H4 (cell line): ENCODE measurements around the gene SNAPIN. TPM values are rescaled to one million over a fixed set of nuclear protein-coding genes. Genes with fewer than 3 reads are reported as not detected.
"Not testable (repeated sequence)": the region's sequence is repeated elsewhere in the genome, so short reads cannot be mapped to it uniquely, and the experiment has no call there.

Source experiments
- DNase-seq: peaks from one replicate; pipeline ENCODE4 v3.0.0-alpha.2; 2015; ENCODE audit warnings: low spot score
- total RNA-seq: library from RNA; depleted of rRNA; stranded (reverse); fragments of >200 nt; shearing (Covaris generic); gene quantifications from 2 replicates; pipeline ENCODE4 v1.2.3, GENCODE V29; 2014

SNAPIN gene
- total RNA-seq, 1 experiment from 2014 or later: 98.7 TPM

DNA sequence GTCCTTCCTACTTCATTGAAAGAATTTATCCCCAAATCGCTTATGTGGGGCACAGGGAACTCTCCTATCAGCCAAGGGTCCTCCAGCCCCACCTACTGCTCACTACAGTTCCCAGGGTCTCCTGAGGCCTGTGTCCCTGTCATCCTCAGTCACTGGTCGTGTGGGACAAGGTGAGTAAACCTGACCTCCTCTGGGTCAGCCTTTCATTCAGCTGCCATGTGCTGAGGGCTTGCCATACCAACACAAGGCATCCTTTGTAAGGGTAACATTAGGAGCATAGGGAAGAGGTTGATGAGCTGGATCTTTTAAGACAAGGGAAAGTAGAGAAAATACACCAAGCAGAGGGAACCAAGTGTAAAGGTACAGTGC is 11.2 kb upstream of the SNAPIN start:
- no peak for DNase-seq

DNA sequence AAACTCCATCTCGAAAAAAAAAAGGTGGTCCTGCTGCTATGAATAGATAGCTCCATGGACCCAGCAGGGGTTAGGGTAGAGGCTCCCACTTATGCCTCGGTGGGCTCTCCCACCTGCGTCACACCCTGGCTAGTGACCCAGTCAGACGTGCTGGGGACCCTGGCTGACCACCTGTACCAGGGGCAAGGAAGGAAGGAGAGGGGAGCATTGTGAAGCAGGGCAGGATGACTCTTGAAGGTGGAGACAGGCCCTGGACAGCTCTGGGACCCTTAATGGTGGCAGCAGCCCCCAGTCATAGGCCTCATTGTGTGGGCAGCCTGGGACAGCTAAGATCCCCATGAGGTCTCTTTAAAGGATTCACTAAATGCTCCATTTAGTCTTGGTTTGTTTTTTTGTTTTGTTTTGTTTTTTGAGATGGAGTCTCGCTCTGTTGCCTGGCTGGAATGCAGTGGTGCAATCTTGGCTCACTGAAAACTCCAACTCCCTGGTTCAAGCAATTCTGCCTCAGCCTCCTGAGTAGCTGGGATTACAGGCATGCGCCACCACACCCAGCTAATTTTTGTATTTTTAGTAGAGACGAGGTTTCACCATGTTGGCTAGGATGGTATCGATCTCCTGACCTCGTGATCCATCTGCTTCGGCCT is 10.4 kb upstream of the SNAPIN start:
- DNase-seq: no peak

DNA sequence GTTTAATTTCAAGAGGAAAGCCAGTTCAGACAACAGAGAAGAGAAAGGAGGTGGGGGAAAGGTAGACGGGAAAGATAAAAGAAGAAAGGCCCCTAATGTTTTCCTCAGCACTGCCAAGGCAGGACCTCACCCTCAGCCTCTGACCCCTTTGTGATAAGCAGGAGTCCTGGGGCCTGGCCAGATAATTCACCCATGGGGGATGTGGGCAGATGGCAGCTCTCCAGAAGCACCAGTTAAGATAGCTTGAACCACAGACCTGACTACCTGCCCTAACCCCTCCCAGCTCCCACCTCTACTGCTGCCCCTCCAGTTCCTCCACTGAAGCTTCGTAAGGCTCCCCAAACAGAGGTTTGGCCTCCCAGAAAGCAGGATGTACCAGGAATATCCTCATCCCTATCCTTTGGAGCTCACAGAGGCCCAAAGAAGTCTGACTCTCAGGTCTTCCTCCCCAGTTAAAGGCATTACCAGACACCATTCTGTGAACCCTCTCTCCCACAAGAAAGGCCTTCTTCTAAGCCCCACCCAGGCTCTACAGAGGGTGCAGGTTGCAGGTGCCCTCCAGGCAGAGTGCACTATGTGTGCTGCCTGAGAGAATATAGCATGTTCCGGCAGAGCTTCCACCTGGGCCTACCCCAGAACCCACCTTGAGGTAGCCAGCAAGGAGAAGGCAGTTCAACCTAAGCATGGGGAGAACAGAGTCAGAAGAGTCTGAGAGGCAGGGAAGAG is 9.2 kb upstream of the SNAPIN start:
- DNase-seq: no peak

DNA sequence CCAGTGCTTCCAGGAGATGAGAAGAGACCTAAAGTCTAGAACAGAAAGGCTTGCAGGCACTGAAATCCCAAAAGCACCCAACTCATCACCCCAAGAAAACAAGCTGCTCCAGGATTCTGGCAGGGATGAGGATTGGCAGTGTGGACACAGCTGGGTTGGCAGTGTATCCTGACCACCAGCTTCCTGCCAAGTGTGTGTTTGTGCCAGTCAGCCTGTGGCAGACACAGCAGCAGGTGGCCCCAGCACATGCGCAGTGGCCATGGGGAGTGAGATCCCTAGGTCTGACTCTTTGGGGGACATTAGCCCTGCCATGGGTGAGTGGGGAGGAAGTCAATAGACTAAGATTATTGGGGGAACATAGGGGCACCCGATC is 8.7 kb upstream of the SNAPIN start:
- no peak for DNase-seq

DNA sequence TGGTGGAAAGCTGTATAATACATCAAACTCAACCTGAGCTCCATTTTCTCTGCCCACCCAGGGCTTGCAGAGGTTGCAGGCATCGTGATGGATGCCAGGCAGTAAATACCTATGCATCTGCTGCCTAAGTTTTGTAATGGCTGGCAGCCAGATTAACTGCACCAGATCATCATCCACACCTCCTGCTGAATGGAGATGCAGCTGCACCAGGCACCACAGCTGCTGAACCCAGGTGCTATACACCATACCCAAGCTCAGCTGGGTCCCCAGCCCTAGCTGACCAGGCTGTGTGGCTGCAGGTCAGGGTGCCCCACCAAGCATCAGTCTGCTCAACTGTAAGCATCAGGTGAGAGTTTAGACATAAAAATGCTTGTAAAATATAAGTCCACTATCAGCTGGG is 6.7 kb upstream of the SNAPIN start:
- no peak for DNase-seq

DNA sequence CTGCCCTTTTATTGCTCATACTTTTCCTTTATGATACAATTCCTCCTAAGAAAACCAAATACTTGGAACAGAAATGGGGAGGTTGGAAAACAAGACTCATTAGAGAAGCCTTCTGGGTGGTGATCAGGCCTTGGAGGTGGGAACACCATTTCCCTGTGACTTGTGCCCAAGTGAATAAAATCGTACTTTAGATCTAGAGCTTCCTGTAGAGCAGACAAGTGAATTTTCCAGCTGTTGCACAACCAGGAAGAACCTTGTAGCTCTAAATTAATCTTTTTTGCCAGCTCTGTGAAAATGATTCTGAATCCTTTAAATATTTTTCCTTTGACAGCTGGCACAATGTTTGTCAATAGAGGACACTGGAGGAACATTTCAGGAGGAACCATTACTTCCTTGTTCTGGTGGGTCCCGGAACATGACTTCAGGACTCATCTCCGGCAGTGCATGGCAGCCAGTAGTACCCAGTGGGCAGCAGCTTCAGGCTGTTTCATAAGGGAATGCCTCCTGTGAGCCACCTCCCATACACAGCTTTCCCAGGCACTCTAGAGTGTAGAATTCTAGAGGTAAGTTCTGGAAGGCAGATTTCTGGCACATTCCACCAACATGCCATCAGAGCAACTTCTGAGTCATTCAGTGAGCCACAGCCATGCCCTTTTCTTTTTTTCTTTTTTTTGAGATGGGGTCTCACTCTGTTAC is 5.5 kb upstream of the SNAPIN start:
- DNase-seq: no peak

DNA sequence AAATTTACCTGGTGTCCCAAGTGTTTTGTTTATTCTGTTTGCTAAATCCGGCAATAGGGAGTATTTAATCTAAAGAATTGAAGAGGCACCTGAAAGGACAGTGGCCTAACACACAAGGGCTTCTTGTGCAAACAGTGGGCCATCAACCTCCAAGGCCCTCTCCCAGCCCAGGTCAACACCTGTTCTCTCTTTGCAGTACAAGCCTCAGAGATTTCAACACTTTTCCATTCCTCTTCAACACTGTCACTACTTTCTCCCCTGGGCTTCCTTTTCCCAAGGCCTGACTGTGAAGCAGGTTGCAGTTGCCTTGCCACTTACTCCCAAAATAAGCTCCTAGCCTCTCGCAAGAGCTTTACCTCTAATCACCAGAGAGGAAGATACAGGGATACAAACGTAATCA is 3.2 kb upstream of the SNAPIN start:
- no peak for DNase-seq

DNA sequence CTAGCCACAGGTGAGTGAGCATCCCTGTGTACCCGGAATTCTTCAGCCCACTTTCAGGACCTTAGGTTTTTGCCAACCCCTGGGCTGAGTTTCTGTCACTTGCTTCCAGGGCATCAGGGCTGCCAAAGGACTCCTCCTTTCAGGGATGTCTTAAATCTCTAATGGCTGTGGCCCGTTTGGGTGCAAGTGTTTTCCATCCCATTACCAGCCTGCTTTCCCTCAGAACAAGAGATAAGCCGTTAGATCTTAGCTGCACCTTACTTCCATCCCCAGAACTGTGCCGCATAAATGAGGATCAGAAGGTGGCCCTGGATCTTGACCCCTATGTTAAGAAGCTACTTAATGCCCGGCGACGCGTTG is 652 bp downstream of the SNAPIN start:
- DNase-seq: no peak

DNA sequence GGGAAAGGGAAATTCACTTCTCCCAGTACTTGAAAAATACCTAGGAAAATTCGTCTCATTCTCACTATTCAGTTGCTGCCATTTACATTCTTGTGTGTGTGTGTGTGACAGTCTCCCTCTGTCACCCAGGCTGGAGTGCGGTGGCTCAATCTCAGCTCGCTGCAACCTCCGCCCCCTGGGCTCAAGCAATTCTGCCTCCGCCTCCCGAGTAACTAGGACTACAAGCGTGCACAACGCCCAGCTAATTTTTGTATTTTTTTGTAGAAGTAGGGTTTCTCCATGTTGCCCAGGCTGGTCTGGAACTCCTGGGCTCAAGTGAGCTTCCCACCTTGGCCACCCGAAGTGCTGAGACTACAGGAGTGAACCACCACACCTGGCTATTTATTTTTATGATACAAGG is 1.2 kb downstream of the SNAPIN start:
- no peak for DNase-seq

DNA sequence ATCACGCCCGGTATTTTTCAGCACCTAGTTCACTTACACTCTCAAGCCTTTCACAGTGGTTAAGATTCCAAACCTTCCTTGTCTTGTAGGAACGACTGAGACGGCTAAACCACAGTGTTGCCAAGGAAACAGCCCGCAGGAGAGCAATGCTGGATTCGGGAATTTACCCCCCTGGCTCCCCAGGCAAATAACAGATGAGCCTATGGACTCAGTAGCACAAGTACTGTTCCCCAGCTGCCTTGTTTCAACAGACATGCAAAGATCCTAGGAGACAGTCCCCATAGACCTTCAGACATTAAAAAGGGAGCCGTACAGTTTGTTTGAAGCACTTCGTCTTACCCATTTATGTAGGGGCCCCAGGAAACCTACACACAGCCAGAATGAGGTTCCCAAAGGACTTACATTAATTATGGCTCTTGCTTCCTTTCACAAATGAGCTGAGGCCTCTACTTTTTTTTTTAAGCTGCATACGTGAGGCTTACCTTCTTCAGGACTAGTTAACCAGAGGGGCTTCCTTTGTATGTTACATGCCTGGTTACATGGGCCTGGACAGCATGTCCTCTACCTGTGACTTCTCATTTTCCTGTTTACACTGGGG is 2.7 kb downstream of the SNAPIN start:
- no peak for DNase-seq

DNA sequence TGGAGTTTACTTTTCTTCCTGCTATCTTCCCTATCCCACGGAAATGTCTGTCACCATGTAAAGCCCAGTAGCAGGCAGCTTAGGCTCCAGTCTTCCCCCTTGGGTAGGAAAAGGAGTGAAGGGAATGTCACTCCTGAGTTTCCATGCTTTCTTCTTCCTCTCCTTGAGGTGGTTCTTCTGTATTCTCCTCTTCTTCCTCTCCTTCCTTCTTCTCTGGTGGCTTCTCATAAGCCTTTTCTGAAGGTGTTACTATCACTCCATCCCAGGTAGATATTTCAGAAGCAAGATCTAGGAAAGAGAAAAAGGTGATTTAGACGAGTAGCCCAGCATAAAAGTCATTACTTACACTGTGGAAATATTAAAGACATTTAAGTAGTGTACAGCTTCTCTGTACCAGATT is 3.8 kb downstream of the SNAPIN start:
- no peak for DNase-seq

DNA sequence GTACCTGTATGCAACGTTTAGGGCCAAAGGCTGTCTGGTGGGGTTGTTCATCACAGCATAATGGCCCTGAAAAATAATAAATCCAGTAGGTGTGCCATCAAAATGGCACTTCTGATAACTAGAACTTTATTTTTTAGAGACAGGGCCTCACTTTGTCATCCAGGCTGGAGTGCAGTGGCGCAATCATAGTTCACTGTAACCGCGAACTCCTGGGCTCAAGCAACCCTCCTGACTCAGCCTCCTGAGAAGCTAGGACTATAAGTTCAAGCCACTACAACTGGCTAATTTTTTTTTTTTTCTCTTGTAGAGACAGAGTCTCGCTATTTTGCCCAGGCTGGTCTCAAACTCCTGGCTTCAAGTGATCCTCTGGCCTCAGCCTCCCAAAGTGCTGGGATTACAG is 4.7 kb downstream of the SNAPIN start:
- no peak for DNase-seq

DNA sequence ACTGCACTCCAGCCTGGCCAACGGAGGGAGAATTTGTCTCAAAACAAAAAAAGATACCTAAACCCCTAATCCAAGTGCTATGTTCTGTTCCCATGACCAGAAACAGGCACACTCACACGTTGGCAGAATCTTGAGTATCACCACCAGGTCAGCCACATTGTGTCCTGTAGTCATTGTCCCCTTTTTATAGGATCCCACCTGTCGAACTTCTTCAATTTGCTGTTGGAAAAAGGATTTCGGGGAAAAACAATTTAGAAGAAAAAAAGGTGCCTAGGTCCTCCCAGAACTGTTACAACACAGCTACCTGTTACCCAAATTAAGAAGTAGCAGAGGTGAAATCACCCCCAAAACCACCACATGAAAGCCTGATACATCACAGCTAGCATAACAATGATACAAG is 8.9 kb downstream of the SNAPIN start:
- DNase-seq: no peak

DNA sequence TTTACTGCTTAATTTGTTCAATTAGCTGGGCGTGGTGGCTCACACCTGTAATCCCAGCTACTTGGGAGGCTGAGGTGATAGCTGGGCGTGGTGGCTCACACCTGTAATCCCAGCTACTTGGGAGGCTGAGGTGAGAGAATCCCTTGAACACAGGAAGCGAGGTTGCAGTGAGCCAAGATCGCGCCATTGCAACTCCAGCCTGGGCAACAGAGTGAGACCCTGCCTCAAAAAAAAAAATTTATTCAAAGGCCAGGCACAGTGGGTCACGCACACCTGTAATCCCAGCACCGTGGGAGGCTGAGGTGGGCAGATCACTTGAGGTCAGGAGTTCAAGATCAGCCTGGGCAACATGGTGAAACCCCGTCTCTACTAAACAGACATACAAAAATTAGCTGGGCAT is 10.2 kb downstream of the SNAPIN start:
- DNase-seq: not testable (repeated sequence)

DNA sequence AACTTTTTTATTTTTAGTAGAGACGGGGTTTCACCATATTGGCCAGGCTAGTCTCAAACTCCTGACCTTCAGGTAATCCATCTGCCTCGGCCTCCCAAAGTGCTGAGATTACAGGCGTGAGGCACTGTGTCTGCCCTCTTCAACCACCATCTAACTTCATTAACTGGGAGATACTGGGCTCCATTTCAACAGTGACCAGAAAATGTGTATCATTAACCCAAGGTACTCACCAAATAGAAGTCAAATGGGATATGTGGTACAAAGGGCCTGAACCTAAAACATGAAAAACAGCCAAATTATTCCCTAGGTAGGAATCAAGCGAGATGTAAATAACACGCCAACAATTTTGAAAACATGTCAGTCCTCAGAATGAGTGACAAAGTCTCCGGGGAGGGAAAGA is 11.1 kb downstream of the SNAPIN start:
- DNase-seq: no peak

DNA sequence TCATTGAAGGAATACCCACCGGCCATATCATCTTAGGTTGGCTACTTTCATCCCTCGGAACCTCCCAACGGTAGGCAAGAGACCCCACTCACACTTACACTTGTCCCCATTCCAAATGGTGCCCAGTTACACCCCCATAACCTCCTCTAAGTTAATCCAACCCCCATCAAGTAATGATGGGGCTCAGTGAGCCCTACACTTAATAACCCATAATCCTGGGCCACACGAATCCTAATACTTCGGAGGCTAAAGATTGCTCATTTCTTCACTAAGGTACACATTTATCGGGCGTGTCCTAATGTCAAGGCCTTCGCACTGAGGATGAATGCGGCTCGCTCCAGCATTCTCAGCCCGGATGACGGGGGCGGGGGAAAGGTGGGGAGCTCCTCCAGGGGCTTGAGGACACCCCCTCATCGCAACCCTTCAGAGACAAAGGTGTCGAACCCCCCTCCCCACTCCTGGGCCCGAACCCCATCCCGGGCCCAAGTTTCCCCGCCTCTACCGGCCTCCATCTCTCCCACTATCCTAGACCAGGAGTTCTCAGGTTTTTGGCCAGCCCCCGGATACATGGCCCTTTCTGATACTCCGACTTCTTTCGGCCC is 11.9 kb downstream of the SNAPIN start:
- no peak for DNase-seq

DNA sequence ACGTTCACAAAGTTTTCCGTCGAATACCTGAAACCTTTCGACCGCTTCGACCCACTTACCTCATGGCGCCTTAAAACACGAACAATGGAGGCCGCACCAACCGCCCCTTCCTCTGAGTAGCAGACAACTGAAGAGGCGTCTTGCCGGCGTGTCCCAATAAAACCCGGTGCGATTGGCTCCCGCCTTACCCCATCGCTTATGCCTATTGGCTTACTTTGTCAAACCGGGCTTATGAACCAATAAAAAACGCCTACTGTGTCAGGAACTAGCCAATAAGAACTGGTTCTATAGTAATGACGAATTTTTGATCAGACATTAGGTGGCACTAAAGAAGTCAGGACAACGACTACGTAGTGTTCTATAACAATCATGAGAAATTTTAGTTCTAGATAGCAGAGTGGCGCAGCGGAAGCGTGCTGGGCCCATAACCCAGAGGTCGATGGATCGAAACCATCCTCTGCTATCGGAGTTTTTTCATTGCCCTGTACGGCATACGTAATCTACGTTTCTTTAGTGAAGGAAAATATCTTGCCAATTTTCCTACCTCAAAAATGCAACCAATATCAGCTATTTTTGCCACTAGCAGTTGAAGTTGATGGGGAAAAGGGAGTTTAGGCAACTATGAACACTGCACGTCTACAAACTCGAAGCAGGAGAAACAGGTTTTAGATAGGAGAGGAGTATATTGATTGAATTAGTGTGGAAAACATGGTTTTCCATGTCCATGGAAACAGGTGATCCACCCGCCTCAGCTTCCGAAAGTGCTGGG is 12.5 kb downstream of the SNAPIN start, which contains the start of gene ILF2:
Gene ILF2 (minus strand): TSS at position 135 of the 769 bp plus-strand sequence. CDS start 71 bp downstream, at position 64.
- DNase-seq: peak; percentile 99

DNA sequence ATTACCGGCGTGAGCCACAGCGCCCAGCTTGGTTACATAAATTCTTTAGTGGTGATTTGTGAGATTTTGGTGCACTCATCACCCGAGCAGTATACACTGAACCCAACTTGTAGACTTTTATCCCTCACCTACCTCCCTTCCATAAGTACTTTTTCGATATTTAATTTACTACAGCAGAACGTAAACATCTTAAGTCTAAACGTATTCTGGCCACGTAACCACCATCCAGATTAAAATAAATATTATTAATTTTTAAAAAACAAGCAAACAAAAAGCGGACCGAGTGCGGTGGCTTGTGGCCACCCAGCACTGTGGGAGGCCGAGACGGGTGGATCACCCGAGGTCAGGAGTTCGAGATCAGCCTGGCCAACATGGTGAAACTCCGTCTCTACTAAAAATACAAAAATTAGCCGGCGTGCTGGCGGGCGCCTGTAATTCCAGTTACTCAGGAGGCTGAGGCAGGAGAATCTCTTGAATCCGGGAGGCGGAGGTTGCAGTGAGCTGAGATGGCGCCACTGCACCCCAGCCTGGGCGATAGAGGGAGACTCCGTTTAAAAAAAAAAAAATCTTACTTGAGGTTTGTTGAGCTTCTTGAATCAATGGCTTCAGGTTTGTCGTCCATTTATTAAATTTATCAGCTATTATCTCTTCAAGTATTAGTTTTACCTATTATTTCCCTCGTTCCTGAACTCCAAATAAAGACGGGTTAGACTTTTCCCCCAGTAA is 13.3 kb downstream of the SNAPIN start:
- peak; percentile 50 for DNase-seq

DNA sequence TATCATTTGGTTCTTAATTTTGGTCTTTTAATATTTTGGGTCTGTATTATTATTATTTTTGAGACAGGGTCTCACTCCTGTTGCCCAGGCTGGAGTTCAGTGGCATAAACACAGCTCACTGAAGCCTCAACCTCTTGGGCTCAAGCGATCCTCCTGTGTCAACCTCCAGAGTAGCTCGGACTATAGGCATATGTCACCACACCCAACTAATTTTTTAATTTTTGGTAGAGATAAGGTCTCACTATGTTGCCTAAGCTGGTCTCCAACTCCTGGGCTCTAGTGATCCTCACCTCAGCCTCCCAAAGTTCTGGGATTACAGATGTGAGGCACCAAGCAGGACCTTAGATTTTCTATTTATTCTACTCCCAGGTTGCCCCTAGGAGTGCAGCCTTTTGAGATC is 15.0 kb downstream of the SNAPIN start:
- no peak for DNase-seq

DNA sequence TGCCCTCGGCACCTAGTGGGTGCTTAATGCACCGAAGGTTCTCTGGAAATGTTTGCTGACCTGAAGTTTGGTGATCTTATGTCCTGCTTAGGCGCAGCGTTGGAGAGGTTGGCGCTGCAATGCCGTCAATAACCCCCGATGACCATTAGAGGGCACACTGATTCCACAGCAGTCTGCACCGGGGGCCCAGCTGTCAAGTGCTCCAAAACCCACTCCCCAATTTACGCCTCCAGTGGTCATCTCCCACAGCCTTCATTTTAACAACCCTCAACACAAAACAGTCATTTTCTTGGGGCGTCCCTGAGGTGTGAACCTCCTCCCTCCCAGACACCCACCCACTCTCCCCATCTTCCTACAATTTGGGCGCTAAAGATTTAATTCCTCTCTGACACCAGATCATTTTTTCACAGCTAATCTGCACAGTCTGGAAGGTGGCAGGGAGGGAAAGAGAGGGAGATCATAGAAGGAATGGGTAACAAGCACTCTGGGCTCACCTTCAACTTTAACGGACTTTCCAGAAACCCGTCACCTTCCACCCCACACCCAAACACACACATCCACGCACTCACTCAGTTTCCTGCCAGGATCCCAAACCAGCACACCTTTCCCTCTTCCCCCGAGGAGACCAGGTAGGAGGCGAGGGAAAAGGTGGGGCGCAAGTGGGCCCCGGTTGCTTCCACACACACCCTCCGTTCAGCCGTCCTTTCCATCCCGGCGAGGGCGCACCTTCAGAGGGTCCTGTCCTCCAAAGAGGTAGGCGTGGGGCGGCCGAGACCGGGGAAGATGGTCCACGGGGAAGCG is 19.4 kb downstream of the SNAPIN start:
- no peak for DNase-seq
